HepG2 (cell line): ENCODE data around the gene TBC1D5. TPM values are rescaled to one million over a fixed set of nuclear protein-coding genes. Genes with fewer than 3 reads are reported as not detected.

Source experiments
- ATAC-seq: fragments of 200-7000 bp; cut with Tn5 transposase; 3 replicates; pipeline ENCODE4 v1.9.1; 2020; ENCODE audit warnings: mild to moderate bottlenecking, moderate library complexity
- BruUV-seq: library from RNA; stranded (reverse); fragments of 400-500 nt; replicated peaks from 2 replicates; lab custom pipeline; 2021; lab: Mats Ljungman, UMichigan
- CTCF ChIA-PET: fragments of 300-600 bp; formaldehyde crosslinking; extraction: SDS; loops from one replicate; lab custom pipeline; 2021; ENCODE audit warnings: low total read pairs, inconsistent platforms, low intra/inter-chr PET ratio; lab: Yijun Ruan, JAX
- POLR2A ChIA-PET: fragments of 350-600 bp; sonication (Branson Sonifier 250); formaldehyde crosslinking; loops from one replicate; lab custom pipeline; 2020; ENCODE audit warnings: antibody characterized with exemption, inconsistent platforms; lab: Yijun Ruan, JAX
- DNase-seq: peaks from one replicate; pipeline ENCODE4 v3.0.0-alpha.2; 2015; ENCODE audit warnings: low spot score
- FAIRE-seq: peaks from 3 replicates; lab custom pipeline; 2011; peaks lifted over from hg19 to GRCh38; lab: Jason Lieb, UNC
- H2AFZ ChIP-seq: one replicate; pipeline ENCODE4 v1.6.1; 2011; ENCODE audit warnings: low read length, inconsistent platforms
- H3K27ac ChIP-seq: fragments of 300-600 bp; 3 replicates; pipeline ENCODE4 v1.8.0; 2011; ENCODE audit warnings: mixed run types, mild to moderate bottlenecking, mixed read lengths, low read length, inconsistent platforms; ENCODE audit not compliant: insufficient read depth; ENCODE audit errors: extremely low read length
- H3K27me3 ChIP-seq, 2 experiments: fragments of 200-600 bp in 1 of 2; 2 replicates in 1 of 2; 3 replicates in 1 of 2; pipeline versions ENCODE4 v1.6.0 to v1.8.0; 2011; ENCODE audit warnings: low read length in 2 of 2, mild to moderate bottlenecking in 2 of 2, moderate library complexity in 2 of 2, inconsistent platforms in 1 of 2; ENCODE audit not compliant: insufficient read depth in 2 of 2, control insufficient read depth in 1 of 2
- H3K36me3 ChIP-seq, 2 experiments: fragments of 200-600 bp in 1 of 2; replicated peaks in 1 of 2; 2 replicates in 1 of 2; 3 replicates in 1 of 2; pipeline versions ENCODE4 v1.5.1 to v1.8.0; 2011; ENCODE audit warnings: low read length in 2 of 2, inconsistent platforms in 1 of 2; ENCODE audit not compliant: insufficient read depth in 2 of 2, control insufficient read depth in 1 of 2
- H3K4me1 ChIP-seq: 2 replicates; pipeline ENCODE4 v1.5.1; 2012; ENCODE audit warnings: low read length, inconsistent platforms; ENCODE audit not compliant: insufficient read depth
- H3K4me2 ChIP-seq: 2 replicates; pipeline ENCODE4 v1.6.0; 2011; ENCODE audit warnings: low read depth, low read length, inconsistent platforms
- H3K4me3 ChIP-seq, 3 experiments: fragments of 200-600 bp in 1 of 3; sonication (generic), shearing (Covaris generic) in 1 of 3; replicated peaks in 1 of 3; 2 replicates each; pipeline ENCODE4 v1.5.1; 2011 to 2016; ENCODE audit warnings: low read length in 3 of 3, inconsistent platforms in 2 of 3, low read depth in 2 of 3, mild to moderate bottlenecking in 2 of 3, control low read depth in 1 of 3, mixed read lengths in 1 of 3; ENCODE audit not compliant: insufficient read depth in 1 of 3
- H3K79me2 ChIP-seq: one replicate; pipeline ENCODE4 v1.6.1; 2011; ENCODE audit warnings: low read length, inconsistent platforms; ENCODE audit not compliant: insufficient read depth
- H3K9ac ChIP-seq: 2 replicates; pipeline ENCODE4 v1.6.0; 2011; ENCODE audit warnings: mild to moderate bottlenecking, low read depth, low read length, inconsistent platforms; ENCODE audit not compliant: insufficient read depth
- H3K9me3 ChIP-seq: 2 replicates; pipeline ENCODE4 v1.5.1; 2012; ENCODE audit warnings: mild to moderate bottlenecking, low read length
- H4K20me1 ChIP-seq: 2 replicates; pipeline ENCODE4 v1.6.0; 2011; ENCODE audit warnings: inconsistent platforms, mild to moderate bottlenecking, low read length, moderate library complexity; ENCODE audit not compliant: insufficient read depth
- ARID4A ChIP-seq: sonication (generic); formaldehyde crosslinking; IDR thresholded peaks from 2 replicates; pipeline ENCODE4 v1.5.0; 2020; ENCODE audit warnings: mild to moderate bottlenecking, missing genetic modification reagents, borderline replicate concordance
- ATF3 ChIP-seq: sonication (generic); formaldehyde crosslinking; IDR thresholded peaks from 2 replicates; pipeline ENCODE4 v1.4.0; 2020; ENCODE audit warnings: missing genetic modification reagents
- ATF6 ChIP-seq: sonication (generic); formaldehyde crosslinking; conservative IDR thresholded peaks from 2 replicates; pipeline ENCODE4 v1.4.0; 2020; ENCODE audit warnings: missing genetic modification reagents
- IRF1 ChIP-seq: sonication (generic); formaldehyde crosslinking; IDR thresholded peaks from 2 replicates; pipeline ENCODE4 v1.4.0; 2020; ENCODE audit warnings: low read depth, mild to moderate bottlenecking, missing genetic modification reagents
- NFYC ChIP-seq: IDR thresholded peaks from 2 replicates; pipeline ENCODE4 v1.6.1; 2016; ENCODE audit warnings: missing genetic modification reagents, missing compliant biosample characterization
- NR1H2 ChIP-seq: sonication (generic); formaldehyde crosslinking; IDR thresholded peaks from 2 replicates; pipeline ENCODE4 v1.8.1; 2022; ENCODE audit warnings: low read depth, missing genetic modification reagents, borderline replicate concordance
- PLRG1 ChIP-seq: fragments of 450-650 bp; conservative IDR thresholded peaks from 2 replicates; pipeline ENCODE4 v1.6.1; 2016
- WIZ ChIP-seq: sonication (generic); formaldehyde crosslinking; IDR thresholded peaks from 2 replicates; pipeline ENCODE4 v1.5.1; 2020; ENCODE audit warnings: mild to moderate bottlenecking, missing genetic modification reagents
- ZBTB46 ChIP-seq: sonication (generic); formaldehyde crosslinking; IDR thresholded peaks from 2 replicates; pipeline ENCODE4 v1.4.0; 2020; ENCODE audit warnings: mild to moderate bottlenecking, missing genetic modification reagents, borderline replicate concordance
- ZFP37 ChIP-seq: sonication (generic); formaldehyde crosslinking; IDR thresholded peaks from 2 replicates; pipeline ENCODE4 v1.4.0; 2020; ENCODE audit warnings: missing genetic modification reagents, borderline replicate concordance
- ZNF160 ChIP-seq: sonication (generic); formaldehyde crosslinking; IDR thresholded peaks from 2 replicates; pipeline ENCODE4 v1.8.0; 2022; ENCODE audit warnings: mild to moderate bottlenecking, inconsistent platforms, missing genetic modification reagents
- ZNF253 ChIP-seq: sonication (generic); formaldehyde crosslinking; IDR thresholded peaks from 2 replicates; pipeline ENCODE4 v1.8.0; 2022; ENCODE audit warnings: mild to moderate bottlenecking, missing genetic modification reagents, borderline replicate concordance
- ZNF274 ChIP-seq: sonication (generic); formaldehyde crosslinking; IDR thresholded peaks from 2 replicates; pipeline ENCODE4 v1.5.1; 2020; ENCODE audit warnings: mild to moderate bottlenecking, missing genetic modification reagents
- ZNF335 ChIP-seq: sonication (generic); formaldehyde crosslinking; IDR thresholded peaks from 2 replicates; pipeline ENCODE4 v1.4.0; 2020; ENCODE audit warnings: missing genetic modification reagents
- ZNF790 ChIP-seq: sonication (generic); formaldehyde crosslinking; IDR thresholded peaks from 2 replicates; pipeline ENCODE4 v1.8.0; 2022; ENCODE audit warnings: missing genetic modification reagents, mild to moderate bottlenecking, borderline replicate concordance
- ZNF792 ChIP-seq: IDR thresholded peaks from 2 replicates; pipeline ENCODE4 v1.6.1; 2016
- WGBS: methylation state at CpG from one replicate; pipeline ENCODE4 v1.1.6; 2017; ENCODE audit warnings: low lambda C conversion rate; 5-methylcytosine and 5-hydroxymethylcytosine counted together
- in situ Hi-C: cut with HindIII; loops from 2 replicates; pipeline ENCODE4 v1.10.0; 2017; ENCODE audit warnings: low pct_unique_long_range_greater_than_20kb; ENCODE audit not compliant: extremely low pct_ligation_motif_present
- intact Hi-C: fragments of 100-400 bp; cut with micrococcal nuclease; formaldehyde crosslinking; loops from one replicate; pipeline ENCODE4 v1.10.0; 2022; ENCODE audit not compliant: unreplicated experiment
- polyA plus RNA-seq, 8 experiments: library from polyadenylated mRNA; depleted of rRNA in 3 of 8; stranded (reverse) in 7 of 8; unstranded in 1 of 8; fragments of >200 nt; fragmentation: Illumina TruSeq in 4 of 8; extraction: Trizol in 4 of 8; gene quantifications; 2 replicates each; pipeline versions ENCODE4 v1.2.1 to v1.2.3, GENCODE V29; 2011 to 2016; ENCODE audit warnings: low read depth in 4 of 8, missing spikeins in 1 of 8, mixed read lengths in 1 of 8; ENCODE audit not compliant: insufficient read depth in 1 of 8
- total RNA-seq, 5 experiments: library from RNA; depleted of rRNA; stranded (reverse); fragments of >200 nt; fragmentation: Illumina TruSeq; extraction: Trizol; gene quantifications; 2 replicates each; pipeline ENCODE4 v1.2.3, GENCODE V29; 2016; ENCODE audit warnings: low read depth in 1 of 5

The TBC1D5 gene
- total and polyA plus RNA-seq, 2 of the 13 experiments (the other 11 are each of a cell fraction or from before 2014, with no cell fraction given): 19.2 to 33.3 TPM

- in situ Hi-C loops (no loop called here), intact Hi-C loops (no loop called here)
- H3K4me1 ChIP-seq: no peaks in the 10 kb centered on the region
- DNase-seq (no peak), FAIRE-seq (no peak), ATAC-seq (no peak)
- 96% methylated on average over 2 of the region's 2 CpGs for WGBS
- H2AFZ ChIP-seq: no peak overlapping the region
- POLR2A ChIA-PET: no interaction called here
- no peak overlapping the region for H3K27ac ChIP-seq
- H3K4me2 ChIP-seq: no peak overlapping the region
- no peaks in the 10 kb centered on the region for H3K27me3 ChIP-seq
- no peak overlapping the region for H3K4me3 ChIP-seq
- peaks cover 3 to 24% of the 10 kb centered on the region in 2 experiments; a peak in 4 of 5 replicates for H3K36me3 ChIP-seq
- H3K9ac ChIP-seq: no peak overlapping the region
- TF ChIP-seq ARID4A: no peak
- TF ChIP-seq ATF6 (CRISPR knock-in tag): no peak
- TF ChIP-seq IRF1 (CRISPR knock-in tag): no peak
- no peak for TF ChIP-seq NFYC
- TF ChIP-seq ZNF160: no peak
- TF ChIP-seq WIZ (CRISPR knock-in tag): no peak
- TF ChIP-seq ZNF792 (CRISPR knock-in tag): no peak
- no peak for TF ChIP-seq ZNF335
- TF ChIP-seq ATF3 (CRISPR knock-in tag): no peak
- no peak for TF ChIP-seq ZFP37 (CRISPR knock-in tag)
- TF ChIP-seq ZNF253 (CRISPR knock-in tag): no peak
- TF ChIP-seq PLRG1: no peak
- no peak for TF ChIP-seq ZNF274 (CRISPR knock-in tag)
- TF ChIP-seq ZBTB46: no peak
- TF ChIP-seq NR1H2 (CRISPR knock-in tag): no peak
- no peak for TF ChIP-seq ZNF790
- CTCF ChIA-PET: no interaction called here
- BruUV-seq: no TSS peak
- no peaks in the 10 kb centered on the region for H4K20me1 ChIP-seq
- H3K79me2 ChIP-seq: no peaks in the 10 kb centered on the region
- H3K9me3 ChIP-seq: no peaks in the 10 kb centered on the region
These were observed 372.5 kb downstream of the TBC1D5 start for GRCh38 chr3:17369973-17370372.
